ENCODE results near the gene ACAD8.
"Not testable (repeated sequence)": the region's sequence is repeated elsewhere in the genome, so short reads cannot be mapped to it uniquely, and the experiment has no call there.

ACAD8 gene

GRCh38 chr11:134267461-134267860 is 14.1 kb downstream of the ACAD8 start:
- no peak for DNase-seq (ENCODE audit: low spot score)

GRCh38 chr11:134267966-134268365 is 14.6 kb downstream of the ACAD8 start:
- DNase-seq (ENCODE audit: low spot score) = no peak

GRCh38 chr11:134270250-134270714 is 16.9 kb downstream of the ACAD8 start:
- DNase-seq (ENCODE audit: low spot score) = no peak

GRCh38 chr11:134271978-134272377 is 18.6 kb downstream of the ACAD8 start:
- DNase-seq (ENCODE audit: low spot score) = no peak

GRCh38 chr11:134272381-134273316 is 19.3 kb downstream of the ACAD8 start:
- no peak for DNase-seq (ENCODE audit: low spot score)

GRCh38 chr11:134273317-134273712 is 19.9 kb downstream of the ACAD8 start:
- no peak for DNase-seq (ENCODE audit: low spot score)

- no peak for DNase-seq (ENCODE audit: low spot score)
Observed at GRCh38 chr11:134275188-134275533, 21.8 kb downstream of the ACAD8 start.

- DNase-seq (ENCODE audit: low spot score) = no peak
Observed at GRCh38 chr11:134275534-134276395, 22.4 kb downstream of the ACAD8 start, which contains the start of gene GLB1L3. Gene GLB1L3, plus strand, starts transcription at chr11:134276379. Its CDS starts 362 bp downstream, at chr11:134276741.

- no peak for DNase-seq (ENCODE audit: low spot score)
Observed at GRCh38 chr11:134276396-134277182, 23.2 kb downstream of the ACAD8 start.

GRCh38 chr11:134277183-134278001 is 24.0 kb downstream of the ACAD8 start:
- DNase-seq (ENCODE audit: low spot score) = no peak

GRCh38 chr11:134278356-134278755 is 25.0 kb downstream of the ACAD8 start:
- DNase-seq (ENCODE audit: low spot score) = no peak

- not testable (repeated sequence) for DNase-seq (ENCODE audit: low spot score)
Observed at GRCh38 chr11:134281635-134282034, 28.3 kb downstream of the ACAD8 start.

- DNase-seq (ENCODE audit: low spot score) = no peak
Observed at GRCh38 chr11:134282121-134283045, 29.0 kb downstream of the ACAD8 start.

- no peak for DNase-seq (ENCODE audit: low spot score)
Observed at GRCh38 chr11:134283461-134284230, 30.3 kb downstream of the ACAD8 start.

- DNase-seq (ENCODE audit: low spot score) = not testable (repeated sequence)
Observed at GRCh38 chr11:134284349-134284748, 31.0 kb downstream of the ACAD8 start.

- no peak for DNase-seq (ENCODE audit: low spot score)
Observed at GRCh38 chr11:134287561-134287960, 34.2 kb downstream of the ACAD8 start.

GRCh38 chr11:134288486-134288885 is 35.1 kb downstream of the ACAD8 start:
- no peak for DNase-seq (ENCODE audit: low spot score)

- no peak for DNase-seq (ENCODE audit: low spot score)
Observed at GRCh38 chr11:134289167-134289566, 35.8 kb downstream of the ACAD8 start.

GRCh38 chr11:134289789-134290188 is 36.4 kb downstream of the ACAD8 start:
- no peak for DNase-seq (ENCODE audit: low spot score)

All from LoVo (cell line).